HL-60 (cell line): ENCODE data around the gene KHNYN.

ENCODE experiments used
- DNase-seq, 2 experiments: peaks; one replicate each; pipeline ENCODE4 v3.0.0-alpha.2; 2010 to 2020; ENCODE audit warnings: low read depth in 1 of 2, low spot score in 1 of 2
- H3K27ac ChIP-seq: fragments of 250-450 bp; sonication (Bioruptor Pico); replicated peaks from 2 replicates; pipeline ENCODE4 v1.5.1; 2020; ENCODE audit warnings: mild to moderate bottlenecking, moderate library complexity
- H3K27me3 ChIP-seq: fragments of 250-450 bp; sonication (Bioruptor Pico); 2 replicates; pipeline ENCODE4 v1.5.1; 2021; ENCODE audit warnings: mild to moderate bottlenecking, moderate library complexity; ENCODE audit not compliant: insufficient read depth, poor library complexity, severe bottlenecking
- H3K4me3 ChIP-seq: replicated peaks from 2 replicates; pipeline ENCODE4 v1.5.1; 2011; ENCODE audit warnings: mild to moderate bottlenecking, control low read depth, low read length; ENCODE audit not compliant: insufficient read depth
- CTCF ChIP-seq: IDR thresholded peaks from one replicate; pipeline ENCODE4 v1.5.1; 2011; ENCODE audit warnings: low read length, control low read depth, inconsistent platforms; ENCODE audit not compliant: insufficient read depth
- GABPA ChIP-seq: IDR thresholded peaks from 2 replicates; pipeline ENCODE4 v1.6.1; 2012; ENCODE audit warnings: low read depth
- POLR2AphosphoS5 ChIP-seq: IDR thresholded peaks from 2 replicates; pipeline ENCODE4 v1.6.1; 2012; ENCODE audit warnings: low read depth
- SPI1 ChIP-seq: IDR thresholded peaks from 2 replicates; pipeline ENCODE4 v1.6.1; 2012; ENCODE audit warnings: low read depth, mild to moderate bottlenecking, borderline replicate concordance
- TF ChIP-seq, protein P1 (sequence below): IDR thresholded peaks from 2 replicates; pipeline ENCODE4 v1.6.1; 2012; ENCODE audit warnings: low read depth; ENCODE audit not compliant: insufficient replicate concordance

The KHNYN gene

GRCh38 chr14:24437020-24437735, 7.4 kb downstream of the KHNYN start:
- no peak for DNase-seq
- TF ChIP-seq, protein P1, sequence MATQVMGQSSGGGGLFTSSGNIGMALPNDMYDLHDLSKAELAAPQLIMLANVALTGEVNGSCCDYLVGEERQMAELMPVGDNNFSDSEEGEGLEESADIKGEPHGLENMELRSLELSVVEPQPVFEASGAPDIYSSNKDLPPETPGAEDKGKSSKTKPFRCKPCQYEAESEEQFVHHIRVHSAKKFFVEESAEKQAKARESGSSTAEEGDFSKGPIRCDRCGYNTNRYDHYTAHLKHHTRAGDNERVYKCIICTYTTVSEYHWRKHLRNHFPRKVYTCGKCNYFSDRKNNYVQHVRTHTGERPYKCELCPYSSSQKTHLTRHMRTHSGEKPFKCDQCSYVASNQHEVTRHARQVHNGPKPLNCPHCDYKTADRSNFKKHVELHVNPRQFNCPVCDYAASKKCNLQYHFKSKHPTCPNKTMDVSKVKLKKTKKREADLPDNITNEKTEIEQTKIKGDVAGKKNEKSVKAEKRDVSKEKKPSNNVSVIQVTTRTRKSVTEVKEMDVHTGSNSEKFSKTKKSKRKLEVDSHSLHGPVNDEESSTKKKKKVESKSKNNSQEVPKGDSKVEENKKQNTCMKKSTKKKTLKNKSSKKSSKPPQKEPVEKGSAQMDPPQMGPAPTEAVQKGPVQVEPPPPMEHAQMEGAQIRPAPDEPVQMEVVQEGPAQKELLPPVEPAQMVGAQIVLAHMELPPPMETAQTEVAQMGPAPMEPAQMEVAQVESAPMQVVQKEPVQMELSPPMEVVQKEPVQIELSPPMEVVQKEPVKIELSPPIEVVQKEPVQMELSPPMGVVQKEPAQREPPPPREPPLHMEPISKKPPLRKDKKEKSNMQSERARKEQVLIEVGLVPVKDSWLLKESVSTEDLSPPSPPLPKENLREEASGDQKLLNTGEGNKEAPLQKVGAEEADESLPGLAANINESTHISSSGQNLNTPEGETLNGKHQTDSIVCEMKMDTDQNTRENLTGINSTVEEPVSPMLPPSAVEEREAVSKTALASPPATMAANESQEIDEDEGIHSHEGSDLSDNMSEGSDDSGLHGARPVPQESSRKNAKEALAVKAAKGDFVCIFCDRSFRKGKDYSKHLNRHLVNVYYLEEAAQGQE: no peak
- TF ChIP-seq CTCF: no peak
- TF ChIP-seq POLR2AphosphoS5: no peak
- TF ChIP-seq SPI1: no peak
- no peak for TF ChIP-seq GABPA
- no peak overlapping the region for H3K4me3 ChIP-seq
- H3K27me3 ChIP-seq: no peaks in the 10 kb centered on the region
- H3K27ac ChIP-seq: no peak overlapping the region

- TF ChIP-seq GABPA (no peak), SPI1 (no peak), POLR2AphosphoS5 (no peak), CTCF (no peak)
- TF ChIP-seq, protein P1: no peak
- DNase-seq: no peak
- Histone ChIP-seq H3K27me3 (no peaks in the 10 kb centered on the region), H3K4me3 (no peak overlapping the region), H3K27ac (no peak overlapping the region)
Measured at GRCh38 chr14:24437736-24438067, 7.9 kb downstream of the KHNYN start.

GRCh38 chr14:24438223-24439097, 8.7 kb downstream of the KHNYN start:
- no peaks in the 10 kb centered on the region for H3K27me3 ChIP-seq
- H3K4me3 ChIP-seq: no peak overlapping the region
- DNase-seq: no peak
- H3K27ac ChIP-seq: no peak overlapping the region
- TF ChIP-seq, protein P1: no peak
- TF ChIP-seq SPI1: 0 out of 2 replicates have a peak, but pooled peaks have one; percentile 5
